Naive B cell (primary cell): ENCODE measurements around the gene OPN1LW. TPM values are rescaled to one million over a fixed set of nuclear protein-coding genes. Genes with fewer than 3 reads are reported as not detected.
"Not testable (repeated sequence)": the region's sequence is repeated elsewhere in the genome, so short reads cannot be mapped to it uniquely, and the experiment has no call there.

ENCODE experiments used
- ATAC-seq, 2 donors: fragments of 150-1000 bp; cut with Tn5 transposase; 2 replicates each; pipeline ENCODE4 v1.10.0; 2021; ENCODE audit warnings: low read depth in 2 of 2, mild to moderate bottlenecking in 2 of 2, moderate library complexity in 2 of 2
- DNase-seq: peaks from one replicate; pipeline ENCODE4 v3.0.0; 2022
- H3K27ac Mint-ChIP-seq, 6 donors: one replicate each; pipeline ENCODE4 v1.8.0; 2020 to 2022; ENCODE audit warnings: mild to moderate bottlenecking in 6 of 6, mixed read lengths in 6 of 6, moderate library complexity in 5 of 6, inconsistent platforms in 2 of 6
- H3K27me3 Mint-ChIP-seq, 3 donors: one replicate each; pipeline ENCODE4 v1.8.0; 2021 to 2022; ENCODE audit warnings: mixed read lengths in 3 of 3, mild to moderate bottlenecking in 1 of 3
- H3K36me3 Mint-ChIP-seq, 2 donors: one replicate each; pipeline ENCODE4 v1.8.0; 2020 to 2022; ENCODE audit warnings: mixed read lengths in 2 of 2, inconsistent platforms in 1 of 2, mild to moderate bottlenecking in 1 of 2
- H3K4me1 Mint-ChIP-seq, 3 donors: one replicate each; pipeline ENCODE4 v1.8.0; 2020 to 2022; ENCODE audit warnings: mixed read lengths in 3 of 3, inconsistent platforms in 1 of 3, mild to moderate bottlenecking in 1 of 3, moderate library complexity in 1 of 3
- H3K4me3 Mint-ChIP-seq, 8 donors: one replicate each; pipeline ENCODE4 v1.8.0; 2020 to 2022; ENCODE audit warnings: mild to moderate bottlenecking in 8 of 8, mixed read lengths in 8 of 8, moderate library complexity in 8 of 8, inconsistent platforms in 2 of 8
- H3K9me3 Mint-ChIP-seq, 7 donors: one replicate each; pipeline ENCODE4 v1.8.0; 2020 to 2022; ENCODE audit warnings: mixed read lengths in 7 of 7, mild to moderate bottlenecking in 5 of 7, inconsistent platforms in 2 of 7, moderate library complexity in 1 of 7
- polyA plus RNA-seq, 6 donors: library from polyadenylated mRNA; unstranded; fragments of 300-500 nt; fragmentation: Illumina TruSeq; gene quantifications; one replicate each; pipeline ENCODE4 v1.2.3, GENCODE V29; 2021; ENCODE audit warnings: low read depth in 6 of 6

Gene OPN1LW
- polyA plus RNA-seq, 6 donors from 2014 or later, result not detected

- ATAC-seq (no peak), DNase-seq (no peak)
- no peaks in the 10 kb centered on the region for H3K9me3 Mint-ChIP-seq
- H3K36me3 Mint-ChIP-seq, result no peaks in the 10 kb centered on the region
- H3K27me3 Mint-ChIP-seq, result no peaks in the 10 kb centered on the region
- H3K27ac Mint-ChIP-seq, result peak overlapping the region in 1 of 6 donors; percentile 18
- no peak overlapping the region for H3K4me3 Mint-ChIP-seq
- H3K4me1 Mint-ChIP-seq, result peaks cover 1 to 14% (median 11%) of the 10 kb centered on the region in 3 donors
Observed at GRCh38 chrX:154140742-154141141, 3.3 kb upstream of the OPN1LW start.

GRCh38 chrX:154142386-154142785, 1.7 kb upstream of the OPN1LW start:
- peak overlapping the region in 2 of 6 donors; percentile 27 to 50 for H3K27ac Mint-ChIP-seq
- no peaks in the 10 kb centered on the region for H3K36me3 Mint-ChIP-seq
- no peak overlapping the region for H3K4me3 Mint-ChIP-seq

GRCh38 chrX:154142950-154143745, 895 bp upstream of the OPN1LW start:
- no peak for ATAC-seq
- DNase-seq, result no peak
- Mint-ChIP-seq H3K27me3 (no peaks in the 10 kb centered on the region), H3K4me1 (peaks cover 0 to 5% (median 0%) of the 10 kb centered on the region in 3 donors), H3K27ac (no peak overlapping the region), H3K36me3 (no peaks in the 10 kb centered on the region), H3K9me3 (no peaks in the 10 kb centered on the region), H3K4me3 (no peak overlapping the region)

More at GRCh38 chrX:154142386-154142785, 1.7 kb upstream of the OPN1LW start:
- H3K9me3 Mint-ChIP-seq, result no peaks in the 10 kb centered on the region
- DNase-seq (no peak), ATAC-seq (no peak)
- no peaks in the 10 kb centered on the region for H3K27me3 Mint-ChIP-seq
- peaks cover 0 to 5% (median 1%) of the 10 kb centered on the region in 3 donors for H3K4me1 Mint-ChIP-seq

DNA sequence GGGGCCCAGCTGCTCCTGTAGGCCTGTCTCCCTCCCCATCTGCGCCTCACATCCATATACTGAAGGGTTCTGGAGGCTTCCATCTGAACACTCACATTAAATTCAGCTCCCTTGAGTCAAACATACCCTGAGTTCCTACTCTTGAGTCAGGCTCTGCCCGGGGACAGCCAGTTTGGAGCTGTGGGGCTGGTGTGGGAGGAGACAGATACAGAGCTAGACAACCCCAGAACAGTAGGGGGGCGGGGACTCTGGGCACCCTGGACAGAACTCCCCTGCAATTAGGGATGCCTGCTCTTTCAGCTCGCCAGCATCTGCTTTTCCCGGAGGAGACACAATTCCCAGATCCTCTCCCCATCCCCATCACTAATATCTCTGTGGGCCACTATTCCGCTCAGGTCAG, 7.0 kb downstream of the OPN1LW start:
- not testable (repeated sequence) for H3K4me3 Mint-ChIP-seq, H3K4me1 Mint-ChIP-seq, H3K9me3 Mint-ChIP-seq, H3K27me3 Mint-ChIP-seq, H3K36me3 Mint-ChIP-seq, DNase-seq, ATAC-seq, H3K27ac Mint-ChIP-seq

GRCh38 chrX:154156221-154156620, 12.2 kb downstream of the OPN1LW start:
- not testable (repeated sequence) for H3K9me3 Mint-ChIP-seq, H3K4me1 Mint-ChIP-seq, H3K27ac Mint-ChIP-seq, H3K36me3 Mint-ChIP-seq, H3K27me3 Mint-ChIP-seq, DNase-seq, ATAC-seq
- H3K4me3 Mint-ChIP-seq, result peak overlapping the region in 1 of 8 donors; percentile 33

DNA sequence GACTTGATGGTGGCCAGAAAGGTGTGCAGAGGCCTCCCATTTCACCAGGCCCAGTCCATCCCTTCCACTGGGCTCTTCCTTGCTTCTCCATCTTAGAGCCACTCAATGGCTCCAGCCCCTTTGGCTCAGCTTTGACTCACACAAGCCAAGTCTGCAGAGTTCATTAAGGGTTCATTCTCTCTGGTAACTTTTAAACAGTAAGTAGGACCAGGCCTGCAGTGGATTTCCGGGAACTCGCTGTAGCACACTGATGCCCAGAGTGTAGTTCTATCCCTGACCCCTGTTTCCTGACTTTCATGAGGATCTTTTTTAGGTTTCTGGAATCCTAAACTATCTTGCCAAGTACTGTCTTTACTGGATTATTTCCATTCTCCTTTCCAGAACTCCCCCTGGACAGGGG, 13.2 kb downstream of the OPN1LW start:
- not testable (repeated sequence) for ATAC-seq, H3K4me1 Mint-ChIP-seq, H3K36me3 Mint-ChIP-seq, H3K27me3 Mint-ChIP-seq, H3K4me3 Mint-ChIP-seq, H3K27ac Mint-ChIP-seq, DNase-seq, H3K9me3 Mint-ChIP-seq

DNA sequence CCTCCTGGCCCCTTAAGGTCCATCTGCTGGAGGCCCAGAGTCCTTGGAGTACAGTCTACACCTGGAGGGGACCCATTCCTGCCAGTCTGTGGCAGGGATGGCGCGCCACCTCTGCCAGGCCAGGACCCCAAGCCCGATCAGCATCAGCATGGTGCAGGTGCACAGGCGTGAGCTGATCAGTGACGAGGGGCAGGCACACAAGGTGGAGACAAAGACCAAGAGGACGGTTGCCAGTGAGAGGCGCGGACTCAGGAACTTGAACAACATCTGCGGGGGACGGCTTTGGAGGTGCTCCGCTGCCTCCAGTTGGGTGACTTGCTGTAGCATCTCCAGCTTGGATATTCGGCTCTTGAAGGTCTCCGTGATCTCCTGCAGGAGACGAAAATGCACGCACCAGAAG, 15.3 kb downstream of the OPN1LW start:
- DNase-seq, H3K4me1 Mint-ChIP-seq, ATAC-seq, H3K9me3 Mint-ChIP-seq, H3K27ac Mint-ChIP-seq, H3K27me3 Mint-ChIP-seq, H3K36me3 Mint-ChIP-seq, H3K4me3 Mint-ChIP-seq: not testable (repeated sequence)

GRCh38 chrX:154164902-154165301, 20.9 kb downstream of the OPN1LW start:
- not testable (repeated sequence) for H3K4me1 Mint-ChIP-seq, ATAC-seq, DNase-seq, H3K27me3 Mint-ChIP-seq, H3K27ac Mint-ChIP-seq, H3K4me3 Mint-ChIP-seq, H3K36me3 Mint-ChIP-seq, H3K9me3 Mint-ChIP-seq

DNA sequence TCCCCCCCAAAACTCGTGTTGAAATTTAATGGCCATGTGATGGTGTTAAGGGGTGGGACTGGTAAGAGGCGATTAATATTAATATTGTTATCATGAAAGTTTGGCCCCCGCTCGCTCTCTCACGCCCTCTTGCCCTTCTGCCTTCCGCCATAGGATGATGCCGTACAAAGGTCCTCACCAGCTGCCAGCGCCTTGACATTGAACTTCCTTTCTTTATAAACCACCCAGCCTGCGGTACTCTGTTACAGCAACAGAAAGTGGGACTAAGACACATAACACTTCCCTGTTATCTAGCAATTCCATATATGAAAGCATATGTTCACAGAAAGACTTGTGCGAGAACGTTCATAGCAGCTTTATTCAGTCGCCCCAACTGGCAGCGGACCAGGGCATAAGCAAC, 24.3 kb downstream of the OPN1LW start:
- ATAC-seq, result not testable (repeated sequence)

DNA sequence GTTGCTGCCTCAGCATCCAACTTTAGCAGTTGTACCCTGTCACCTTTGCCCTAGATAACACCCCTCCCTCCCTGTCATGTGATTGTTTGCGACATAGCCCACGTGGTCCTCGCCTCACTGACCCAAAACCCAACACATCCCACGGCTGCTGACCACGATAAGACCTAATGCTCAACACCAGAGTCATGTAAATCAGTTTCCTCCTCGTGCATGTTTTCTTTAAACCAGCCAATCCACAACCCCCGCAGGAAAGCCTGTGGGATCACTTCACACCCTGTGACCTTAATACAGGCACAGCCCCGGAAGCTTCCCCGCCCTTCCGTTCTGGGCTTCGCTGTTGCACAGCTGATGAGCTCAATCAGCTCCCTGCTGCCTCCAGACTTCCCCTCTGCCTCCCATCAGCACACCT, 28.5 kb downstream of the OPN1LW start:
- H3K27ac Mint-ChIP-seq, H3K9me3 Mint-ChIP-seq, H3K4me1 Mint-ChIP-seq, DNase-seq, H3K36me3 Mint-ChIP-seq, H3K27me3 Mint-ChIP-seq, H3K4me3 Mint-ChIP-seq: not testable (repeated sequence)
- ATAC-seq, result peak; percentile 92 to 94

More for the DNA sequence above, 24.3 kb downstream of the OPN1LW start:
- DNase-seq, H3K36me3 Mint-ChIP-seq, H3K9me3 Mint-ChIP-seq, H3K27me3 Mint-ChIP-seq, H3K27ac Mint-ChIP-seq, H3K4me3 Mint-ChIP-seq, H3K4me1 Mint-ChIP-seq: not testable (repeated sequence)

DNA sequence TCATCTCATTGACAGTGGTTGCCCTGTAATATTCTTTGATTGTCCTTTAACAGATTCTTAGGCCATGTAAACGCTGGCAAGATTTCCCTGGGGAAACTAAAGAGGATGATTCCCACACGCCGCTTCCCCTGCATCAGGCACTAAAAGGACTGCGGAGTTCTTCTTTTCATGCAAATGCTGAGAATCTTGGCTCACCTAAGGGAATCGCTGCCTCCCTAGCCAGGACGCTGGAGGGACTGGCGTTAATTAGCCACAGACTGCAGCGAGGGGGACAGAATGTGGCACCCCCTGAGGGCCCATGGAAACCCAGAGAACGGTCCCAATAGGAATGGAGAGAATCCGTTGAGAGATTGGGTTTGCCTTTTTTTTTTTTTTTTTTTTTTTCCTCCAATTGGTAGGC, 30.3 kb downstream of the OPN1LW start:
- H3K36me3 Mint-ChIP-seq, H3K4me1 Mint-ChIP-seq, ATAC-seq, H3K4me3 Mint-ChIP-seq, H3K27me3 Mint-ChIP-seq, H3K9me3 Mint-ChIP-seq, H3K27ac Mint-ChIP-seq, DNase-seq: not testable (repeated sequence)

DNA sequence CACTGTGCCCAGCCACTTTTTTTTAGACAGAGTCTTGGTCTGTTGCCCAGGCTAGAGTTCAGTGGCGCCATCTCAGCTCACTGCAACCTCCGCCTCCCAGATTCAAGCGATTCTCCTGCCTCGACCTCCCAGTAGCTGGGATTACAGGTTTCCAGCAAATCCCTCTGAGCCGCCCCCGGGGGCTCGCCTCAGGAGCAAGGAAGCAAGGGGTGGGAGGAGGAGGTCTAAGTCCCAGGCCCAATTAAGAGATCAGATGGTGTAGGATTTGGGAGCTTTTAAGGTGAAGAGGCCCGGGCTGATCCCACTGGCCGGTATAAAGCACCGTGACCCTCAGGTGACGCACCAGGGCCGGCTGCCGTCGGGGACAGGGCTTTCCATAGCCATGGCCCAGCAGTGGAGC, 38.3 kb downstream of the OPN1LW start, which contains the start of gene OPN1MW:
Gene OPN1MW, plus strand, starts transcription at position 301 of the 400 bp plus-strand sequence. Its CDS starts 82 bp downstream, at position 383.
- not testable (repeated sequence) for DNase-seq, H3K27ac Mint-ChIP-seq, H3K27me3 Mint-ChIP-seq, H3K4me1 Mint-ChIP-seq, ATAC-seq, H3K9me3 Mint-ChIP-seq, H3K36me3 Mint-ChIP-seq, H3K4me3 Mint-ChIP-seq

DNA sequence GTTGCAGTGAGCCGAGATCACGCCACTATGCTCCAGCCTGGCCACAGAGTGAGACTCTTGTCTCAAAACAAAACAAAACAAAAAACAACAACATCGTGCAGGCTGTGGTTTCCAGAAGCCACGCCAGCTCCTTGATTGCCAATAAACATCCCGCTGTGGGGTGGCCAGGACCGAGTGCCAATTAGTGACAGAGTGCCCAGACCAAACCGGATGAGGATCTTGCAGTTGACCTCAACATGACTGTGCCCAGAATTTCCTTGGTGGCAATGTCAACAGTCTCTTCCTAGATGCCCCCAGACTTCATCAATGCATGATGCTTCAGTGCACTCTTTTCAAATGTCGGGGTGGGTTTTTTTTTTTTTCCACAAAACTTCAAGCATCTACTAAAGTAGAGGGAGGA, 39.8 kb downstream of the OPN1LW start:
- H3K36me3 Mint-ChIP-seq, H3K4me1 Mint-ChIP-seq, H3K27ac Mint-ChIP-seq, H3K27me3 Mint-ChIP-seq, ATAC-seq, H3K9me3 Mint-ChIP-seq, DNase-seq, H3K4me3 Mint-ChIP-seq: not testable (repeated sequence)

- not testable (repeated sequence) for H3K9me3 Mint-ChIP-seq, H3K27ac Mint-ChIP-seq
Observed at GRCh38 chrX:154192846-154193245, 48.8 kb downstream of the OPN1LW start.

More at GRCh38 chrX:154192846-154193245, 48.8 kb downstream of the OPN1LW start:
- H3K27me3 Mint-ChIP-seq, H3K36me3 Mint-ChIP-seq, DNase-seq, H3K4me3 Mint-ChIP-seq, H3K4me1 Mint-ChIP-seq, ATAC-seq: not testable (repeated sequence)
